ENCODE measurements around the gene IL2RA. TPM values are rescaled to one million over a fixed set of nuclear protein-coding genes. Genes with fewer than 3 reads are reported as not detected.

IL2RA gene
- total RNA-seq, 4 donors from 2014 or later: 0.42 to 2.2 (median 0.60) TPM; not detected in 1

GRCh38 chr10:6088721-6089333 lies 26.7 kb upstream of the IL2RA start, which contains the start of gene RBM17:
RBM17 (plus strand) TSS chr10:6089034; CDS start chr10:6097066, 8,032 bp downstream.
- peak; percentile 94 to 95 for DNase-seq (ENCODE audit: low spot score in 2 of 2)
- TF ChIP-seq EP300 (IDR thresholded peaks at IDR 0.05) (peak; percentile 51 to 86), CTCF (IDR thresholded peaks at IDR 0.05) (peak; percentile 100), POLR2A (IDR thresholded peaks at IDR 0.05) (peak in 1 of 2 donors; percentile 67)
- H3K4me1 ChIP-seq: peaks cover 0 to 56% (median 26%) of the 10 kb centered on the region in 4 donors
- 0 to 2% methylated on average over 6 to 37 of the region's 77 CpGs for WGBS, 2 donors
- H3K4me3 ChIP-seq: peak within 1 kb of the TSS; percentile 77 to 99 (median 86)
- peak within 1 kb of the TSS; percentile 71 to 93 (median 82) for H3K27ac ChIP-seq
- H3K9me3 ChIP-seq: no peaks in the 10 kb centered on the region
- H3K27me3 ChIP-seq: peaks cover 0 to 5% of the 10 kb centered on the region in 2 donors
- H3K36me3 ChIP-seq: no peaks in the 10 kb centered on the region

GRCh38 chr10:6086375-6087233 lies 24.4 kb upstream of the IL2RA start:
- DNase-seq (ENCODE audit: low spot score in 2 of 2): peak; percentile 74 to 77
- H3K4me3 ChIP-seq: peak overlapping the region in 1 of 4 donors; percentile 3

GRCh38 chr10:6083523-6084475 lies 21.6 kb upstream of the IL2RA start:
- Histone ChIP-seq H3K36me3 (no peaks in the 10 kb centered on the region), H3K9me3 (no peaks in the 10 kb centered on the region), H3K4me1 (peaks cover 0 to 28% (median 0%) of the 10 kb centered on the region in 4 donors), H3K4me3 (no peak overlapping the region), H3K27ac (no peak overlapping the region), H3K27me3 (peaks cover 0 to 13% of the 10 kb centered on the region in 2 donors)
- TF ChIP-seq POLR2A (IDR thresholded peaks at IDR 0.05) (no peak), CTCF (IDR thresholded peaks at IDR 0.05) (no peak), EP300 (IDR thresholded peaks at IDR 0.05) (no peak)
- 44 to 48% methylated on average over 17 of the region's 17 CpGs for WGBS, 2 donors
- no peak for DNase-seq (ENCODE audit: low spot score in 2 of 2)

More at GRCh38 chr10:6086375-6087233, 24.4 kb upstream of the IL2RA start:
- H3K27me3 ChIP-seq: peaks cover 0 to 13% of the 10 kb centered on the region in 2 donors
- H3K4me1 ChIP-seq: peaks cover 0 to 47% (median 18%) of the 10 kb centered on the region in 4 donors
- no peaks in the 10 kb centered on the region for H3K9me3 ChIP-seq
- peak; percentile 27 to 72 for TF ChIP-seq EP300 (IDR thresholded peaks at IDR 0.05)
- no peak for TF ChIP-seq POLR2A (IDR thresholded peaks at IDR 0.05)
- TF ChIP-seq CTCF (IDR thresholded peaks at IDR 0.05): peak; percentile 65 to 79 (median 74)
- H3K36me3 ChIP-seq: no peaks in the 10 kb centered on the region
- WGBS, 2 donors: 20 to 23% methylated on average over 19 of the region's 19 CpGs
- H3K27ac ChIP-seq: peak overlapping the region in 2 of 4 donors; percentile 74

GRCh38 chr10:6082496-6083395 lies 20.6 kb upstream of the IL2RA start:
- peaks cover 0 to 16% of the 10 kb centered on the region in 2 donors for H3K27me3 ChIP-seq
- WGBS, 2 donors: 66 to 70% methylated on average over 9 of the region's 9 CpGs
- H3K4me3 ChIP-seq: no peak overlapping the region
- H3K4me1 ChIP-seq: peaks cover 0 to 23% (median 0%) of the 10 kb centered on the region in 4 donors
- no peaks in the 10 kb centered on the region for H3K36me3 ChIP-seq
- H3K27ac ChIP-seq: no peak overlapping the region
- no peak for DNase-seq (ENCODE audit: low spot score in 2 of 2)
- H3K9me3 ChIP-seq: no peaks in the 10 kb centered on the region
- TF ChIP-seq EP300 (IDR thresholded peaks at IDR 0.05): no peak
- TF ChIP-seq POLR2A (IDR thresholded peaks at IDR 0.05): no peak
- TF ChIP-seq CTCF (IDR thresholded peaks at IDR 0.05): no peak
